Measurements from ENCODE around the gene SH3BP4. TPM values are rescaled to one million over a fixed set of nuclear protein-coding genes. Genes with fewer than 3 reads are reported as not detected.

SH3BP4 gene
- total RNA-seq, 1 experiment from 2014 or later: 93.8 TPM

DNA sequence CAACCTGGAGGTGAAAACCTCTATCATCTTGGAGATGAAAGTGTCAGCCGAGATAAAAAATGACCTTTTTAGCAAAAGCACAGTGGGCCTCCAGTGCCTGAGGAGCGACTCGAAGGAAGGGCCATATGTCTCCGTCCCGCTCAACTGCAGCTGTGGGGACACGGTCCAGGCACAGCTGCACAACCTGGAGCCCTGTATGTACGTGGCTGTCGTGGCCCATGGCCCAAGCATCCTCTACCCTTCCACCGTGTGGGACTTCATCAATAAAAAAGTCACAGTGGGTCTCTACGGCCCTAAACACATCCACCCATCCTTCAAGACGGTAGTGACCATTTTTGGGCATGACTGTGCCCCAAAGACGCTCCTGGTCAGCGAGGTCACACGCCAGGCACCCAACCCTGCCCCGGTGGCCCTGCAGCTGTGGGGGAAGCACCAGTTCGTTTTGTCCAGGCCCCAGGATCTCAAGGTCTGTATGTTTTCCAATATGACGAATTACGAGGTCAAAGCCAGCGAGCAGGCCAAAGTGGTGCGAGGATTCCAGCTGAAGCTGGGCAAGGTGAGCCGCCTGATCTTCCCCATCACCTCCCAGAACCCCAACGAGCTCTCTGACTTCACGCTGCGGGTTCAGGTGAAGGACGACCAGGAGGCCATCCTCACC, 90.2 kb downstream of the SH3BP4 start:
- H3K36me3 Mint-ChIP-seq (ENCODE audit: insufficient read depth in 1 of 3, low read depth in 3 of 3): peaks cover 37 to 90% (median 83%) of the 10 kb centered on the region in 3 experiments
- no CpG with 5 or more reads among the region's 25 CpGs for WGBS (ENCODE audit: extremely low coverage, insufficient read length, low lambda C conversion rate)

More for the DNA sequence above, 90.2 kb downstream of the SH3BP4 start:
- Histone ChIP-seq H2BK12ac (ENCODE audit: insufficient read length, low read depth, low read length) (no peak overlapping the region), H3K9me3 (ENCODE audit: control insufficient read depth, low read depth, low read length) (no peaks in the 10 kb centered on the region), H2BK20ac (ENCODE audit: low read depth, low read length, poor library complexity, severe bottlenecking) (no peak overlapping the region), H2BK5ac (ENCODE audit: insufficient read length, low read length) (no peak overlapping the region), H3K79me1 (ENCODE audit: insufficient read depth, low read depth, low read length, poor library complexity, severe bottlenecking) (no peaks in the 10 kb centered on the region), H2AK5ac (ENCODE audit: insufficient read length, low read length) (no peak overlapping the region), H2BK120ac (ENCODE audit: low read depth, low read length, poor library complexity, severe bottlenecking) (no peak overlapping the region), H3T11ph (ENCODE audit: low read length) (no peak overlapping the region), H3K27me3 (ENCODE audit: insufficient read depth, low read length) (no peaks in the 10 kb centered on the region), H3K23me2 (ENCODE audit: insufficient read length, low read depth, low read length, poor library complexity, severe bottlenecking) (no peaks in the 10 kb centered on the region), H2BK15ac (ENCODE audit: low read depth, low read length) (no peak overlapping the region), H3K14ac (ENCODE audit: insufficient read depth, low read length) (no peak overlapping the region; the same call in 1 of the 2 replicates), H3K27ac (ENCODE audit: insufficient read length, low read depth, low read length) (no peak overlapping the region), H4K5ac (ENCODE audit: insufficient read length, low read depth, low read length) (no peak overlapping the region), H4K8ac (replicated peaks; ENCODE audit: insufficient read length, low read depth, low read length) (no peak overlapping the region), H4K20me1 (ENCODE audit: control insufficient read depth, insufficient read depth, insufficient read length) (no peaks in the 10 kb centered on the region), H3K23ac (ENCODE audit: insufficient read length, low read depth, low read length) (no peak overlapping the region), H3K4me2 (ENCODE audit: insufficient read depth, insufficient read length, low read length) (no peak overlapping the region), H3K56ac (ENCODE audit: insufficient read length, low read depth, low read length) (no peak overlapping the region), H3K9ac (ENCODE audit: extremely low read depth, insufficient read length, low read length) (no peak overlapping the region), H3K4me1 (ENCODE audit: insufficient read depth, low read length) (no peaks in the 10 kb centered on the region), H2AFZ (ENCODE audit: low read length) (no peak overlapping the region), H3K18ac (ENCODE audit: insufficient read length, low read depth, low read length) (no peak overlapping the region), H3K4ac (ENCODE audit: low read depth, low read length) (no peak overlapping the region), H4K91ac (ENCODE audit: insufficient read length, low read depth, low read length) (no peak overlapping the region), H3K79me2 (ENCODE audit: insufficient read depth, low read length) (no peaks in the 10 kb centered on the region)
- Mint-ChIP-seq H3K4me1 (peaks cover 12 to 18% of the 10 kb centered on the region in 2 experiments), H3K27ac (no peak overlapping the region), H3K9me3 (no peaks in the 10 kb centered on the region), H3K4me3 (no peak overlapping the region), H3K27me3 (ENCODE audit: low read depth) (no peaks in the 10 kb centered on the region)
- TF ChIP-seq, protein P1, sequence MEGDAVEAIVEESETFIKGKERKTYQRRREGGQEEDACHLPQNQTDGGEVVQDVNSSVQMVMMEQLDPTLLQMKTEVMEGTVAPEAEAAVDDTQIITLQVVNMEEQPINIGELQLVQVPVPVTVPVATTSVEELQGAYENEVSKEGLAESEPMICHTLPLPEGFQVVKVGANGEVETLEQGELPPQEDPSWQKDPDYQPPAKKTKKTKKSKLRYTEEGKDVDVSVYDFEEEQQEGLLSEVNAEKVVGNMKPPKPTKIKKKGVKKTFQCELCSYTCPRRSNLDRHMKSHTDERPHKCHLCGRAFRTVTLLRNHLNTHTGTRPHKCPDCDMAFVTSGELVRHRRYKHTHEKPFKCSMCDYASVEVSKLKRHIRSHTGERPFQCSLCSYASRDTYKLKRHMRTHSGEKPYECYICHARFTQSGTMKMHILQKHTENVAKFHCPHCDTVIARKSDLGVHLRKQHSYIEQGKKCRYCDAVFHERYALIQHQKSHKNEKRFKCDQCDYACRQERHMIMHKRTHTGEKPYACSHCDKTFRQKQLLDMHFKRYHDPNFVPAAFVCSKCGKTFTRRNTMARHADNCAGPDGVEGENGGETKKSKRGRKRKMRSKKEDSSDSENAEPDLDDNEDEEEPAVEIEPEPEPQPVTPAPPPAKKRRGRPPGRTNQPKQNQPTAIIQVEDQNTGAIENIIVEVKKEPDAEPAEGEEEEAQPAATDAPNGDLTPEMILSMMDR (conservative IDR thresholded peaks at IDR 0.05): no peak
- no peak for DNase-seq
